Measurements from ENCODE around the gene TMEM132A. TPM values are rescaled to one million over a fixed set of nuclear protein-coding genes. Genes with fewer than 3 reads are reported as not detected.

The TMEM132A gene
- total RNA-seq, 4 donors from 2014 or later = 7.5 to 9.6 (median 8.0) TPM

GRCh38 chr11:60951904-60952741 lies 27.9 kb downstream of the TMEM132A start, which contains the start of gene SLC15A3:
SLC15A3 (minus strand) TSS chr11:60952176; CDS start chr11:60951551, 625 bp downstream.
- H3K27ac ChIP-seq = peak within 1 kb of the TSS; percentile 77
- H3K9me3 ChIP-seq = no peaks in the 10 kb centered on the region
- DNase-seq (ENCODE audit: low spot score in 2 of 2) = peak in 1 of 2 donors; percentile 80
- TF ChIP-seq EP300 (IDR thresholded peaks at IDR 0.05) (no peak), POLR2A (IDR thresholded peaks at IDR 0.05) (no peak), POLR2AphosphoS5 (IDR thresholded peaks at IDR 0.05) (no peak), CTCF (IDR thresholded peaks at IDR 0.05) (no peak)
- H3K36me3 ChIP-seq = no peaks in the 10 kb centered on the region
- 14% methylated on average over 23 of the region's 23 CpGs for WGBS
- peaks cover 40% of the 10 kb centered on the region for H3K4me1 ChIP-seq
- peak within 1 kb of the TSS; percentile 49 for H3K4me3 ChIP-seq
- H3K27me3 ChIP-seq = no peaks in the 10 kb centered on the region

DNA sequence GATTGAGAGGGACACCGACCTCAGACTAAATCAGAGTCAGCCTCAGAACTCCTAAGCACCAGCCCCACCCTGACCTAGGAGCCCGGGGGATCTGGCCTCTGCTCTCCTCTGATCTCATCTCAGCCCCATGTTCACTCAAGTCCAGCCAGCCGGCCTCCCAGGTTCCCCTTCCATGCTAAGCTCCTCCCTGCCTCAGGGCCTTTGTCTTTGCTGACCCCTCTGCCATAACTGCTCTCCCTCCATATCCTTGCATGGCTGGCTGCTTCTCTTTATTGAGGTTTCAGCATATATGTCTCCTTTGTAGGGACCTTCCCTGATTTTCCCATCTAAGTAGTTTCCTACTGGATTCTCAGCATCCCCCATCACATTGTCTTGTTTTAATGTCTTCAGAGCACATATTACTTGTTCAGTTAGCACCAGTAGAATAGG lies 28.5 kb downstream of the TMEM132A start:
- H3K27ac ChIP-seq = peak overlapping the region; percentile 77
- H3K9me3 ChIP-seq = no peaks in the 10 kb centered on the region
- H3K4me1 ChIP-seq = peaks cover 36% of the 10 kb centered on the region
- 18% methylated on average over 3 of the region's 3 CpGs for WGBS
- TF ChIP-seq EP300 (IDR thresholded peaks at IDR 0.05) = no peak
- TF ChIP-seq CTCF (IDR thresholded peaks at IDR 0.05) = no peak
- TF ChIP-seq POLR2AphosphoS5 (IDR thresholded peaks at IDR 0.05) = no peak
- TF ChIP-seq POLR2A (IDR thresholded peaks at IDR 0.05) = no peak
- no peaks in the 10 kb centered on the region for H3K27me3 ChIP-seq
- DNase-seq (ENCODE audit: low spot score in 2 of 2) = no peak
- no peaks in the 10 kb centered on the region for H3K36me3 ChIP-seq
- peak overlapping the region; percentile 49 for H3K4me3 ChIP-seq

GRCh38 chr11:60953781-60954180 lies 29.5 kb downstream of the TMEM132A start:
- H3K9me3 ChIP-seq = no peaks in the 10 kb centered on the region
- no peak overlapping the region for H3K4me3 ChIP-seq
- no peaks in the 10 kb centered on the region for H3K36me3 ChIP-seq
- H3K4me1 ChIP-seq = peaks cover 29% of the 10 kb centered on the region
- H3K27me3 ChIP-seq = no peaks in the 10 kb centered on the region
- 67% methylated on average over 6 of the region's 6 CpGs for WGBS
- TF ChIP-seq EP300 (IDR thresholded peaks at IDR 0.05) (no peak), CTCF (IDR thresholded peaks at IDR 0.05) (no peak), POLR2A (IDR thresholded peaks at IDR 0.05) (no peak), POLR2AphosphoS5 (IDR thresholded peaks at IDR 0.05) (no peak)
- DNase-seq (ENCODE audit: low spot score in 2 of 2) = peak in 1 of 2 donors; percentile 42
- no peak overlapping the region for H3K27ac ChIP-seq

GRCh38 chr11:60954421-60954820 lies 30.2 kb downstream of the TMEM132A start:
- WGBS = 94% methylated on average over 5 of the region's 5 CpGs
- H3K27me3 ChIP-seq = no peaks in the 10 kb centered on the region
- DNase-seq (ENCODE audit: low spot score in 2 of 2) = peak in 1 of 2 donors; percentile 57
- H3K4me3 ChIP-seq = no peak overlapping the region
- peaks cover 29% of the 10 kb centered on the region for H3K4me1 ChIP-seq
- no peaks in the 10 kb centered on the region for H3K36me3 ChIP-seq
- H3K9me3 ChIP-seq = no peaks in the 10 kb centered on the region
- no peak for TF ChIP-seq POLR2A (IDR thresholded peaks at IDR 0.05)
- H3K27ac ChIP-seq = no peak overlapping the region

DNA sequence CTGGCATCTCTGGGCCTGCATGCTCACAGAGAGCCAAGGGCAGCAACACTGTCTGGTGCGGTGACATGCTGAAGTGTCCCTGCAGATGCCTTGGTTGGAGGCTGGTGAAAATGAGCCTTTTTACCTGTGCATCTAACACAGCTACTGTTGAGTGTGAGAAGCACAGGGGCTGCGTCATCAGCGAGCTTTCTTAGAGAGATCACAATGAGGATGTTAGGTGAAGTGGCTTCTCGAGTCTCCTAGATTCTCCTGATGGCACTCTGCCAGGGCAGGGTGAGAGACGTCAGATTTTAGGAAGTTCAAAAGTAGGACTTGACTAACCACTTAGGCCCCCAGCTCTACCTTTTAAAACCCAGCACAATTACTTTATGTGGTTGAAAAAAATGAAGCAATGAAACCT lies 31.3 kb downstream of the TMEM132A start:
- WGBS = 52% methylated on average over 5 of the region's 5 CpGs
- peak in 1 of 2 donors; percentile 44 for DNase-seq (ENCODE audit: low spot score in 2 of 2)
- H3K27ac ChIP-seq = no peak overlapping the region
- H3K36me3 ChIP-seq = no peaks in the 10 kb centered on the region
- no peaks in the 10 kb centered on the region for H3K27me3 ChIP-seq
- TF ChIP-seq CTCF (IDR thresholded peaks at IDR 0.05) (no peak), POLR2AphosphoS5 (IDR thresholded peaks at IDR 0.05) (no peak), POLR2A (IDR thresholded peaks at IDR 0.05) (no peak), EP300 (IDR thresholded peaks at IDR 0.05) (no peak)
- peaks cover 22% of the 10 kb centered on the region for H3K4me1 ChIP-seq
- no peaks in the 10 kb centered on the region for H3K9me3 ChIP-seq
- no peak overlapping the region for H3K4me3 ChIP-seq

All from suprapubic skin (tissue), 4 donors.